ENCODE measurements around the gene ARFRP1.

Gene ARFRP1

GRCh38 chr20:63743210-63743970 is 35.6 kb upstream of the ARFRP1 start:
- Histone ChIP-seq H3K27ac (ENCODE audit: low read depth, low read length) (no peak overlapping the region), H3K27me3 (ENCODE audit: control insufficient read depth in 5 of 5, insufficient read depth in 4 of 5, low read length in 5 of 5) (no peaks in the 10 kb centered on the region), H3K36me3 (ENCODE audit: control insufficient read depth in 5 of 5, insufficient read depth in 5 of 5, low read length in 5 of 5) (peaks cover 0 to 55% (median 26%) of the 10 kb centered on the region in 5 donors), H3K9ac (ENCODE audit: low read length in 5 of 5) (no peak overlapping the region), H3K4me3 (ENCODE audit: low read depth in 1 of 5, low read length in 5 of 5) (no peak overlapping the region), H3K9me3 (ENCODE audit: control insufficient read depth in 5 of 5, low read length in 5 of 5) (no peaks in the 10 kb centered on the region), H3K4me1 (ENCODE audit: control insufficient read depth in 5 of 5, insufficient read depth in 5 of 5, low read length in 5 of 5) (peaks cover 2 to 55% (median 38%) of the 10 kb centered on the region in 5 donors)

GRCh38 chr20:63742381-63743024 is 34.7 kb upstream of the ARFRP1 start:
- Histone ChIP-seq H3K36me3 (ENCODE audit: control insufficient read depth in 5 of 5, insufficient read depth in 5 of 5, low read length in 5 of 5) (peaks cover 0 to 47% (median 26%) of the 10 kb centered on the region in 5 donors), H3K9ac (ENCODE audit: low read length in 5 of 5) (no peak overlapping the region), H3K27ac (ENCODE audit: low read depth, low read length) (no peak overlapping the region), H3K27me3 (ENCODE audit: control insufficient read depth in 5 of 5, insufficient read depth in 4 of 5, low read length in 5 of 5) (no peaks in the 10 kb centered on the region), H3K4me3 (ENCODE audit: low read depth in 1 of 5, low read length in 5 of 5) (no peak overlapping the region), H3K4me1 (ENCODE audit: control insufficient read depth in 5 of 5, insufficient read depth in 5 of 5, low read length in 5 of 5) (peaks cover 2 to 64% (median 47%) of the 10 kb centered on the region in 5 donors), H3K9me3 (ENCODE audit: control insufficient read depth in 5 of 5, low read length in 5 of 5) (no peaks in the 10 kb centered on the region)

- Histone ChIP-seq H3K27me3 (ENCODE audit: control insufficient read depth in 5 of 5, insufficient read depth in 4 of 5, low read length in 5 of 5) (no peaks in the 10 kb centered on the region), H3K36me3 (ENCODE audit: control insufficient read depth in 5 of 5, insufficient read depth in 5 of 5, low read length in 5 of 5) (peaks cover 0 to 44% (median 26%) of the 10 kb centered on the region in 5 donors), H3K9ac (ENCODE audit: low read length in 5 of 5) (peak overlapping the region in 1 of 5 donors; percentile 48), H3K4me3 (ENCODE audit: low read depth in 1 of 5, low read length in 5 of 5) (peak overlapping the region in 4 of 5 donors; percentile 39 to 76 (median 72)), H3K4me1 (ENCODE audit: control insufficient read depth in 5 of 5, insufficient read depth in 5 of 5, low read length in 5 of 5) (peaks cover 2 to 68% (median 51%) of the 10 kb centered on the region in 5 donors), H3K27ac (ENCODE audit: low read depth, low read length) (no peak overlapping the region), H3K9me3 (ENCODE audit: control insufficient read depth in 5 of 5, low read length in 5 of 5) (no peaks in the 10 kb centered on the region)
Observed at GRCh38 chr20:63741676-63742380, 34.1 kb upstream of the ARFRP1 start.

GRCh38 chr20:63741354-63741675 is 33.5 kb upstream of the ARFRP1 start:
- H3K4me3 ChIP-seq (ENCODE audit: low read depth in 1 of 5, low read length in 5 of 5) = peak overlapping the region; percentile 39 to 76 (median 71)
- peaks cover 0 to 40% (median 26%) of the 10 kb centered on the region in 5 donors for H3K36me3 ChIP-seq (ENCODE audit: control insufficient read depth in 5 of 5, insufficient read depth in 5 of 5, low read length in 5 of 5)
- peak overlapping the region in 1 of 5 donors; percentile 48 for H3K9ac ChIP-seq (ENCODE audit: low read length in 5 of 5)
- H3K4me1 ChIP-seq (ENCODE audit: control insufficient read depth in 5 of 5, insufficient read depth in 5 of 5, low read length in 5 of 5) = peaks cover 2 to 69% (median 51%) of the 10 kb centered on the region in 5 donors
- no peaks in the 10 kb centered on the region for H3K9me3 ChIP-seq (ENCODE audit: control insufficient read depth in 5 of 5, low read length in 5 of 5)
- H3K27ac ChIP-seq (ENCODE audit: low read depth, low read length) = peak overlapping the region; percentile 30
- no peaks in the 10 kb centered on the region for H3K27me3 ChIP-seq (ENCODE audit: control insufficient read depth in 5 of 5, insufficient read depth in 4 of 5, low read length in 5 of 5)

GRCh38 chr20:63740627-63741353 is 33.0 kb upstream of the ARFRP1 start:
- peak overlapping the region; percentile 65 for H3K27ac ChIP-seq (ENCODE audit: low read depth, low read length)
- peaks cover 0 to 40% (median 26%) of the 10 kb centered on the region in 5 donors for H3K36me3 ChIP-seq (ENCODE audit: control insufficient read depth in 5 of 5, insufficient read depth in 5 of 5, low read length in 5 of 5)
- no peaks in the 10 kb centered on the region for H3K27me3 ChIP-seq (ENCODE audit: control insufficient read depth in 5 of 5, insufficient read depth in 4 of 5, low read length in 5 of 5)
- no peaks in the 10 kb centered on the region for H3K9me3 ChIP-seq (ENCODE audit: control insufficient read depth in 5 of 5, low read length in 5 of 5)
- H3K4me3 ChIP-seq (ENCODE audit: low read depth in 1 of 5, low read length in 5 of 5) = peak overlapping the region; percentile 63 to 76 (median 71)
- H3K9ac ChIP-seq (ENCODE audit: low read length in 5 of 5) = peak overlapping the region in 3 of 5 donors; percentile 66 to 80 (median 75)
- peaks cover 2 to 74% (median 54%) of the 10 kb centered on the region in 5 donors for H3K4me1 ChIP-seq (ENCODE audit: control insufficient read depth in 5 of 5, insufficient read depth in 5 of 5, low read length in 5 of 5)

GRCh38 chr20:63740070-63740626 is 32.4 kb upstream of the ARFRP1 start:
- peaks cover 0 to 41% (median 26%) of the 10 kb centered on the region in 5 donors for H3K36me3 ChIP-seq (ENCODE audit: control insufficient read depth in 5 of 5, insufficient read depth in 5 of 5, low read length in 5 of 5)
- H3K27ac ChIP-seq (ENCODE audit: low read depth, low read length) = peak overlapping the region; percentile 65
- H3K4me3 ChIP-seq (ENCODE audit: low read depth in 1 of 5, low read length in 5 of 5) = peak overlapping the region; percentile 63 to 76 (median 71)
- no peaks in the 10 kb centered on the region for H3K27me3 ChIP-seq (ENCODE audit: control insufficient read depth in 5 of 5, insufficient read depth in 4 of 5, low read length in 5 of 5)
- peak overlapping the region in 3 of 5 donors; percentile 66 to 80 (median 75) for H3K9ac ChIP-seq (ENCODE audit: low read length in 5 of 5)
- H3K4me1 ChIP-seq (ENCODE audit: control insufficient read depth in 5 of 5, insufficient read depth in 5 of 5, low read length in 5 of 5) = peaks cover 2 to 73% (median 53%) of the 10 kb centered on the region in 5 donors
- no peaks in the 10 kb centered on the region for H3K9me3 ChIP-seq (ENCODE audit: control insufficient read depth in 5 of 5, low read length in 5 of 5)

GRCh38 chr20:63739130-63740069 is 31.6 kb upstream of the ARFRP1 start, which contains the start of gene SLC2A4RG:
Gene SLC2A4RG, plus strand, starts transcription at chr20:63739776. Its CDS starts 137 bp downstream, at chr20:63739913.
- Histone ChIP-seq H3K4me3 (ENCODE audit: low read depth in 1 of 5, low read length in 5 of 5) (peak within 1 kb of the TSS; percentile 63 to 76 (median 71)), H3K9ac (ENCODE audit: low read length in 5 of 5) (peak within 1 kb of the TSS in 4 of 5 donors; percentile 62 to 80 (median 71)), H3K27me3 (ENCODE audit: control insufficient read depth in 5 of 5, insufficient read depth in 4 of 5, low read length in 5 of 5) (no peaks in the 10 kb centered on the region), H3K36me3 (ENCODE audit: control insufficient read depth in 5 of 5, insufficient read depth in 5 of 5, low read length in 5 of 5) (peaks cover 0 to 43% (median 31%) of the 10 kb centered on the region in 5 donors), H3K9me3 (ENCODE audit: control insufficient read depth in 5 of 5, low read length in 5 of 5) (no peaks in the 10 kb centered on the region), H3K27ac (ENCODE audit: low read depth, low read length) (peak within 1 kb of the TSS; percentile 65), H3K4me1 (ENCODE audit: control insufficient read depth in 5 of 5, insufficient read depth in 5 of 5, low read length in 5 of 5) (peaks cover 2 to 65% (median 45%) of the 10 kb centered on the region in 5 donors)

- Histone ChIP-seq H3K9me3 (ENCODE audit: control insufficient read depth in 5 of 5, low read length in 5 of 5) (no peaks in the 10 kb centered on the region), H3K27ac (ENCODE audit: low read depth, low read length) (peak overlapping the region; percentile 62), H3K9ac (ENCODE audit: low read length in 5 of 5) (peak overlapping the region in 4 of 5 donors; percentile 53 to 76 (median 68)), H3K27me3 (ENCODE audit: control insufficient read depth in 5 of 5, insufficient read depth in 4 of 5, low read length in 5 of 5) (no peaks in the 10 kb centered on the region), H3K36me3 (ENCODE audit: control insufficient read depth in 5 of 5, insufficient read depth in 5 of 5, low read length in 5 of 5) (peaks cover 0 to 45% (median 35%) of the 10 kb centered on the region in 5 donors), H3K4me1 (ENCODE audit: control insufficient read depth in 5 of 5, insufficient read depth in 5 of 5, low read length in 5 of 5) (peaks cover 2 to 60% (median 38%) of the 10 kb centered on the region in 5 donors), H3K4me3 (ENCODE audit: low read depth in 1 of 5, low read length in 5 of 5) (peak overlapping the region in 4 of 5 donors; percentile 61 to 73 (median 69))
Observed at GRCh38 chr20:63738687-63739129, 30.9 kb upstream of the ARFRP1 start.
